K562 (cell line): ENCODE measurements around the gene PDE2A. TPM values are rescaled to one million over a fixed set of nuclear protein-coding genes. Genes with fewer than 3 reads are reported as not detected.

Source experiments
- ATF3 ChIP-seq, 2 experiments: fragments of 450-650 bp in 1 of 2; sonication (generic) in 1 of 2; formaldehyde crosslinking in 1 of 2; IDR thresholded peaks in 1 of 2; conservative IDR thresholded peaks in 1 of 2; 2 replicates each; pipeline versions ENCODE4 v1.6.1 to v1.8.1; 2016 to 2023; ENCODE audit warnings: mild to moderate bottlenecking in 2 of 2, moderate library complexity in 2 of 2, inconsistent platforms in 1 of 2, missing genetic modification reagents in 1 of 2
- CTCFL ChIP-seq: IDR thresholded peaks from 2 replicates; pipeline ENCODE4 v1.6.1; 2011; ENCODE audit warnings: borderline replicate concordance, low read depth, mild to moderate bottlenecking, moderate library complexity, low read length; ENCODE audit not compliant: insufficient read depth, poor library complexity, severe bottlenecking
- DACH1 ChIP-seq: fragments of 450-650 bp; IDR thresholded peaks from 2 replicates; pipeline ENCODE4 v1.6.1; 2018; ENCODE audit not compliant: partially characterized antibody
- FOXK1 ChIP-seq: sonication (generic); formaldehyde crosslinking; IDR thresholded peaks from 2 replicates; pipeline ENCODE4 v1.8.0; 2022; ENCODE audit warnings: missing genetic modification reagents, mild to moderate bottlenecking, borderline replicate concordance
- GTF2E2 ChIP-seq: fragments of 200-800 bp; sonication (Bioruptor generic); IDR thresholded peaks from 2 replicates; pipeline ENCODE4 v1.6.1; 2016; ENCODE audit warnings: missing genetic modification characterization, missing compliant biosample characterization
- MAZ ChIP-seq, 2 experiments: fragments of 450-650 bp in 1 of 2; sonication (generic) in 1 of 2; formaldehyde crosslinking; IDR thresholded peaks in 1 of 2; conservative IDR thresholded peaks in 1 of 2; 2 replicates each; pipeline versions ENCODE4 v1.4.0 to v1.5.0; 2020; ENCODE audit warnings: mild to moderate bottlenecking in 1 of 2, missing genetic modification reagents in 1 of 2
- MCM5 ChIP-seq: fragments of 450-650 bp; IDR thresholded peaks from 2 replicates; pipeline ENCODE4 v1.6.1; 2016; ENCODE audit warnings: low read depth
- RAD21 ChIP-seq, 2 experiments: fragments of 250-450 bp in 1 of 2; fragments of 450-650 bp in 1 of 2; sonication (Bioruptor Pico) in 1 of 2; formaldehyde crosslinking in 1 of 2; IDR thresholded peaks in 1 of 2; conservative IDR thresholded peaks in 1 of 2; 2 replicates each; pipeline versions ENCODE4 v1.4.0 to v1.8.0; 2020 to 2022; ENCODE audit warnings: mild to moderate bottlenecking in 2 of 2, moderate library complexity in 1 of 2
- REST ChIP-seq, 2 experiments: fragments of 450-650 bp; formaldehyde crosslinking in 1 of 2; IDR thresholded peaks; 2 replicates each; pipeline versions ENCODE4 v1.4.0 to v1.6.1; 2014 to 2020; ENCODE audit warnings: mild to moderate bottlenecking in 2 of 2, borderline replicate concordance in 1 of 2, low read depth in 1 of 2
- USF1 ChIP-seq: sonication (generic); formaldehyde crosslinking; IDR thresholded peaks from 2 replicates; pipeline ENCODE4 v1.9.0; 2022; ENCODE audit warnings: mild to moderate bottlenecking, missing genetic modification reagents
- YY1 ChIP-seq, 3 experiments: IDR thresholded peaks; 2 replicates each; pipeline ENCODE4 v1.6.1; 2011; ENCODE audit warnings: low read length in 2 of 3, mild to moderate bottlenecking in 2 of 3, moderate library complexity in 2 of 3, borderline replicate concordance in 1 of 3, control low read depth in 1 of 3, low read depth in 1 of 3; ENCODE audit not compliant: insufficient read depth in 3 of 3, insufficient replicate concordance in 2 of 3, control insufficient read depth in 1 of 3, insufficient read length in 1 of 3; ENCODE audit errors: extremely low read depth in 1 of 3
- polyA plus RNA-seq, 8 experiments: library from polyadenylated mRNA; depleted of rRNA in 4 of 8; stranded (reverse) in 5 of 8; unstranded in 3 of 8; fragments of >200 nt; fragmentation: Nextera tagmentation in 2 of 8; fragmentation: Illumina TruSeq in 1 of 8; extraction: Ambion mirVana in 2 of 8; extraction: Trizol in 1 of 8; gene quantifications; 2 replicates each; pipeline versions ENCODE4 v1.2.1 to v1.2.3, GENCODE V29; 2011 to 2014; ENCODE audit warnings: inconsistent platforms in 1 of 8, missing spikeins in 1 of 8
- total RNA-seq, 7 experiments: library from RNA; depleted of rRNA in 6 of 7; stranded (reverse); fragments of >200 nt in 6 of 7; fragmentation: Illumina TruSeq in 2 of 7; extraction: Trizol in 2 of 7; gene quantifications; 2 replicates each; pipeline versions ENCODE4 v1.2.1 to v1.2.3, GENCODE V29; 2011 to 2021; ENCODE audit warnings: low replicate concordance in 1 of 7

Gene PDE2A
- total and polyA plus RNA-seq, 9 of the 15 experiments (the other 6 are each of a cell fraction or from before 2014, with no cell fraction given) = 0.07 to 15.2 (median 1.6) TPM; not detected in 1

GRCh38 chr11:72684236-72684912, 10.2 kb upstream of the PDE2A start (continued):
- TF ChIP-seq FOXK1 (0 out of 2 replicates have a peak, but pooled peaks have one; percentile 15), DACH1 (peak; percentile 82), REST (IDR thresholded peaks at IDR 0.05; ENCODE audit: borderline replicate concordance) (peak; percentile 62; the same call in 1 of the 2 replicates), REST (CRISPR knock-in tag; IDR thresholded peaks at IDR 0.05; ENCODE audit: low read depth) (no peak), CTCFL (peak; percentile 81), ATF3 (IDR thresholded peaks at IDR 0.05) (0 out of 2 replicates have a peak, but pooled peaks have one; percentile 10), ATF3 (CRISPR knock-in tag; conservative IDR thresholded peaks at IDR 0.05) (no peak), GTF2E2 (tag) (no peak), MCM5 (no peak), YY1 (IDR thresholded peaks at IDR 0.05; ENCODE audit: borderline replicate concordance in 1 of 3, control insufficient read depth in 1 of 3, extremely low read depth in 1 of 3, insufficient read depth in 3 of 3, insufficient read length in 1 of 3, insufficient replicate concordance in 2 of 3, low read depth in 1 of 3, low read length in 2 of 3) (peak in 1 of 3 experiments; percentile 38), RAD21 (CRISPR knock-in tag; conservative IDR thresholded peaks at IDR 0.05 in 1 of 2, IDR thresholded peaks at IDR 0.05 in 1 of 2) (peak; percentile 27 to 61; a peak in 3 of 4 replicates), USF1 (CRISPR knock-in tag) (0 out of 2 replicates have a peak, but pooled peaks have one; percentile 31), MAZ (CRISPR knock-in tag; conservative IDR thresholded peaks at IDR 0.05 in 1 of 2, IDR thresholded peaks at IDR 0.05 in 1 of 2) (0 out of 4 replicates have a peak, but pooled peaks of 1 of the 2 experiments have one; percentile 25)
